NCI-H1417 treated with DMSO at 0.1 percent for 48 hours (cell line): Measurements from ENCODE around the gene CFAP46.
"Not testable (repeated sequence)": the region's sequence is repeated elsewhere in the genome, so short reads cannot be mapped to it uniquely, and the experiment has no call there.

Source experiments
- DNase-seq: peaks from one replicate; lab custom pipeline; 2025; lab: John Stamatoyannopoulos, UW

The CFAP46 gene

DNA sequence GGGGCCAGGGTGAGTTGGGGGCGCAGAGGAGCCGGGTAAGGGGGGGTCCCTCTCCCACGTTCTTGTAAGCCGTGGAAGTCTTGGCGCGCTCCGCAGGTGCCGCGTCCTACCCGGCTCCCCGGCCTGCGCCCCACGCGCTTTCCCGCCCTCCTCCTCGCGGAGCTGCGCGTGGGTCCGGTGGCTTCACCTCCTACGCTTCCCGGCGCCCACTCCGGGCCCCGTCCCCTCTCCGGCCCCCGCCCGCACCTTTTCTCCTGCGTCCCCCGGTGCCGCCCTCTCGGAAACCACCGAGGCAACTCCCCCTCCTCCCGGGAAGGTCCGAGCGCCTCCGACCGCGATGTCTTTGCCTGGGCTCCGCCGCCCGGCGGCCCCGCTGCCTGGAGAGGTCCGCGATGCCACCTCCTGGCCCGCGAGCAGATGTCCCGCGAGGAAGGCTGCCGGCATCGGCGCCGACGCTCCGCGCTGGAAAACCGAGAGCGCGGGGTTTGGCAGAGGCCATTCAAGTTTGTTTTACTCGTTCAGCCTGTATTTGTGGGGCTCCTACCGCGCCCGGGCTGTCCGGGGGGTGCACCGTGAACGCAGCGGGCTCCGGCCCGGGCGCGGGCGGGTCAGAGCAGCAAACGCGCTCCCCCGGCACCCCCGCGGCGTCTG lies 154.1 kb downstream of the CFAP46 start:
- DNase-seq: no peak

DNA sequence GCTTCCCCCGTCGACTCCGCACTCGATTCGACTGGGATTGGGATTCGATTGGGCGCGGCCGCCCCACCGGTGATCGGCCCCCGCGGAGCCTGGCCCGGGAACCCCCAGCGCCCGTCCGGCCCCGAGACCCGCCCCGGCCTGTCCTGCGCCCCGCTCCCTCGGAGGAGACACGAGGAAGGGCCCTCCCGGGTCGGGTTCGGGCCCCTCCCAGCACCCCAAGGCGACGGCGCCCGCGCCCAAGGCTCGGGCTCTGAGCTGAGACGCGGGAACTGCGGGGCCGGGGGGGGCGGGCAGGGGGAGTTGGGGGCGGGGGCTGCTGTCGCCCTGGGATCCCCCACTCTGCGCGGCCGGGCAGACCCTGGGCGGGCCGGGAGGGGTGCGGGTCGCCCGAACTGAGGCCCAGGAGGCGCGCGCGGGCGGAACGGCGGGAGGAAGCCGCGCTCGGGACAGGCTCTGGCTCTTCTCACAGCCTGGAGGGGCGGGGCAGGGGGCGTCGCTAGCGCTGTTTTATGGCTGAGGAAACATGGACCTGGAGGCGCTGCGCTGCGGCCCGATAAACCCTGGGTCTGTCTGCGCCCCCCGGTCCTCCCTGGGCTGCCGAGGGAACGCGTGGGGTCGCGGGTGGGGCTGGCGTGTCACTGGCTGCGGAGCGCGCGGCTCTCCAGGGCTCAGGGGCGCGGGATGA lies 154.7 kb downstream of the CFAP46 start:
- no peak for DNase-seq

DNA sequence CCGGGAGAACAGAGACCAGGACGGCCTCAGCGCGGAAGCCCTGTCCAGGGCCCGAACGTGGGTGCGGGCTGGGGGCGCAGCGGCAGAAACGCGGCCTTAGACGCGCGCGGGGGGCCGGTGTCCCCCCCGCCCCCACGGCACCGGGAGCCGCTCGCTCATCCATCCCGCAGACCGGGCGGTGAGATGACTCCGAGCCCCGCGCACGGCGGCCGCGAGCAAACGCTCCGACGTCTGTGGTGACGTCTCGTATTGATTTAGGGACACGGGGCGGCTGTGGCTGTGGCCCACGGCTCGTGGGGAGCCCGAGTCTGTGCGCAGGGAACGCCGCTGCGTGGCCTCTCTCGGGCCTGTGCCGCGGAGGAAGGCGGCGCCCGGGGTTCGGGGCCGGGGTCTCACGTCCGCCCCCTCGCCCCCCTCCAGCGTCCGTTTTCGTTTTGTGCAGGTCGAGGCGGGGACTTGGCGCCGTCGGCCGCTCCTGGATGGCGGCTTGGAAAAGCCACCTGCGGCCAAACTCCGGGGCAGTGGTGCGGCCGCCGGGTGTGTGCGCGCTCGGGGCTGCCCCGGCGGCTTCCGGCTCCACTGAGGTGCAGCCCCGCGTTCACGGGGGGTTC lies 155.4 kb downstream of the CFAP46 start:
- no peak for DNase-seq

DNA sequence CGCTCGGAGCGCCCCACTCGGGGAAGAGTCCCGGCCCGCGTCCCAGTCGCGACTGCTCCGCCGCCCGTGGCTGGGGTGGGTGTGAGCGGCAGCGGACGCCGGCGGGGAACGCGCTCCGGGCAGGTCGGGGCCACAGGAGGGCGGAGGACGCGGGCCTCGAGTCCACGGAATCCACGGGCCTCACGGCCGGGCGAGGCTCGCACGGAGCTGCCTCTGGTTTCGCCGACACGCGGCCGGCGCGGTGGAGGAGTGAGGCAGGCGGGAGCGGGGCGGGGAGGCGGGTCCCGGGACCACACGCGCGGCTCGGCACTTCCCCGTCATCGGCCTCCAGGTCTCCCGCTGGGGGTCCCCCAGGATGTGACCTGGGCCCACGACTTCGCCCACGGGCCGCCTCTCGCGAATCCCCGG lies 155.9 kb downstream of the CFAP46 start:
- DNase-seq: no peak

DNA sequence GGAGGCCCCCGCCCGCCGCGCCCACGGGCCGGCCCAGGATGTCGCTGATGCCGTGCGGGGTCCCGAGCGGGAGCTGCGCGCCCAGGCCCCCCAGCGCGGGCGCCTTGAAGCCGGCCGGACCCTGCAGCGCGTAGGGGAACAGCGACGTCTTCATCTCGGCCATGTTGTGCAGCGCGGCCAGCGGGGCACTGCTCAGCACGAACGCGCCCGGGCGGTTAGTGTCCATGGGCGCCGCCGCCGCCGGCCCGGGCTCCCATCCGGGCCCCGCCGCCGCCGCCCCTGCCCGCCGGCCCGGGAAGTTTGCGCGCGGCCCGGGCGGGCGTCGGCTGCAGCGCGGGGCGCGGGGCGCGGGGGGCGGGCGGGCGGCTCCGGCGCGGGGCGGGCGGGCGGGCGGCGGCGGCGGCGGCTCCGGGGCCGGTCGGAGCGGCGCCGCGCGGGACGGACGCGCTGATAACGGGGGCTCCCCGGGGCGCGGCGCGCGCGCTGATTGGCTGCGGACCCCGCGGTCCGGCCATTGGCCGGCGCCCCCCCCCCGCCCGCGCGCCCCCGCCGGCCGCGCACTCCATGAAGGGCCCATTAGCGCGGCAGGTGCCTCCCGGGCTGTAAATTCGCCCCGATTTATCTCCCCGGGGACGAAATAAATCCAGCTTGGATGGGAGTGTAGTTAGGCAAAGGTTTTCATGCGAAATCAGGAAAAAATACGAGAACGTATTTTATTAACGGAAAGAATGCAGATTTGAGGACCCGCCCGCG lies 156.5 kb downstream of the CFAP46 start, which contains the start of gene NKX6-2:
Gene NKX6-2 (minus strand): TSS at position 425 of the 753 bp plus-strand sequence. CDS start 199 bp downstream, at position 226.
- DNase-seq: no peak

DNA sequence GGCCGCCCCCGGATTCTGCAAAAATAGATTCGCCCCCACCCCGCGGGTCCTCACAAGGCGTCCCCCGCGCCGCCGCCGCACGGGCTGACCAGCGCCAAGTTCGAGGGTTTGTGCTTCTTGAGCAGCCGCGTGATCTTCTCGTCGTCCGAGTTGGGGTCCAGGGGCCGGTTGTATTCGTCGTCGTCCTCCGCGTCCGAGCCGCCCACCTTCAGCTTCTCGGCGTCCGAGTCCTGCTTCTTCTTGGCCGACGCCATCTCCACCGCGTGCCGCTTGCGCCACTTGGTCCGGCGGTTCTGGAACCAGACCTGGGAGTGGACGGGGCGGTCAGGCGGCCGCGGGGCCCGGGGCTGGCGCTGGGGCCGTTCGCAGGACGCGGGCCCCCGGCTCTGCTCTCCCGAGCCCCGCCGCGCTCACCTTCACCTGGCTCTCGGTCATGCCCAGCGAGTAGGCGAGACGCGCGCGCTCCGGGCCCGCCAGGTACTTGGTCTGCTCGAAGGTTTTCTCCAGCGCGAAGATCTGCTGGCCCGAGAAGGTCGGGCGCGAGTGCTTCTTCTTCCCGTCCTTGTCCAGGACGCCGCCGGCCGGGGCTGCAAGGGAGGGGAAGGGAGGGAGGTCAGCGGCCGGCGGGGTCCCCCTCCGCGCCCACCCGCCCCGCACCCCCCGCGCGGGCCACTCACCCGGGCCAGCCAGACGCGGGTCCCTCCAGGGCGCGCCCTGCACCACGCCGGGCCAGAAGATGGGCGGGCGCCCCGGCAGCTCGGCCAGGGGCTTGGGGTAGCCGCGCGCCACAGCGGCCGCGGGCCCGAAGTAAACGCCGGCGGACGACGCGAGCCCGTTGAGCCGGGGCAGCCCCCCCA lies 157.3 kb downstream of the CFAP46 start:
- DNase-seq: no peak

DNA sequence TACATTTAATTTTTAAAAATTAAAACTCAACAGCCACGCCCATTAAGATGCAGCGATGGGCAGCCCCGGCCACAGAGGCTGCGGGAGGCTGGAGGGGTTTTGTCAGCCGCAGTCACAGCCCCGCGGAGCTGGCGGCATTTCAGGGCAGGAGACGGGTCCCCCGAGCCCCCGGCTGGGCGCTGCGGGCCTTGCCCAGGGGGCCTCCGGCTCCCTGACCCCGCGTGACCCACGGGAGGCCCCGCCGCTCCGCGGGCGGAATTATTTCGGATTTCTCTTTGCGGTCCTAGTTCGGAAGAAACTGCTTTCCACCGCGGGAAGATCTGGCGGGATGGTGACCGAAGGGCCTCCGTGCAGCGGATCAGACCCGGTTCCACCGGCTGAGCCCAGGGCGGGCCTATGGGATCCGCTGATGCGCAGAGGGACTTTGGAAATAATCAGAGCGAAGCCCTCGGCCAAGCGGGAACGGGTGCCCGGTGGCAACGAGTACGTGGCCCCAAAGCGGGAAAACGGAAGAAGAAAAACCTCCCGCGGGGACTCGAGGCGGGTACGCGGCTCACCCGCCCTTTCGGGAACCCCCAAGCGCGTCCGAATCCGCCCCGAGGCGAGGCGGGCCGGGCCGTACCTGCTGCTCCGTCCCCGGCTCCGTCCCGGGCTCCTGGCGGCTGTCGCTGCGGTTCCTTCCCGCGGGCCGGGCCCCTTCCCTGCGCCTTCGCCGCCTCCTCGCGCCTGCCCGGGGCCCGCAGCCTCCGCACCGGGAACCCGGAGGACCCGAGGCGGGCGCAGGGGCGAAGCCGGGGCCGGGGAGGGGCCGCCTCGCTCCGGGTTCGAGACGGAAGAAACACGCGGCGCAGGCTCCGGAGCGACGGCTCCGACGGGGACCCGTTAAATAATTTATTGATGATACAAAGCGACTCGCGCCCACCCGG lies 158.2 kb downstream of the CFAP46 start:
- no peak for DNase-seq

DNA sequence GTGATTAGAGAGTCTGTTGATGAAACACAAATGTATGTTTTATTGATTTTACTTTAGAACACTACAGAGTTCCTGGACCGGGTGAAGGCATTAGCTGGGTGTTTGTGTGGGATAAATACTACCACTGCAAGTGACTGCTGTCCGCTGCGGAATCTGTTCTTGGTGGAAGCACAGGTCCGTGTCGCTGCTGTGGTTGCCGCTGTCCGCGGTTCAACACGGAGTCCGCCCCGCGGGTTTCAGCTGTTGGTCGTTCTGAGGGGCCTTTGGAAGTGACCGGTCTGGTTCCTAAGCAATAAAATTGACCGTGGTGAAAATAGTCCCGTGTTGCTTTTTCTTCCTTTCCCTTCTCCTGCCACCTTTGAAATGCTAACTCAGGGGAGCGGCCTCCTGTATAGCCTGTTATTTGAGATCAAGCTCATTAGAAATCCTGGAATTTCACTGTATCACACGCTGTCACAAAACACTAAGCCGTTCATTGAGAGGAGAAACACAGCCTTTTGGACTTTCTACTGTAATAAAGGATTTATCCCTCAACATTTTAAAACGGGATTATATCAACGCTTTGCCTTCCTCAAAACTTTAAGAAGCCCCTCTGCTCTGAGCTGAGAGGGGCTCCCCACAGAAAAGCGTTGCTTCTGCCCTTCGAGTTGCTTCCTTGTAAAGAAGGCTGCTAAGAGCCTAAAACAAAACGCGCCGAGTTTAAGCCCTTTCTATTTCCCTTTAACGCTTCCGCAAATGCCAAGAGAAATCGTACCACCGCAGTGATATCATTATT lies 159.0 kb downstream of the CFAP46 start:
- DNase-seq: no peak

DNA sequence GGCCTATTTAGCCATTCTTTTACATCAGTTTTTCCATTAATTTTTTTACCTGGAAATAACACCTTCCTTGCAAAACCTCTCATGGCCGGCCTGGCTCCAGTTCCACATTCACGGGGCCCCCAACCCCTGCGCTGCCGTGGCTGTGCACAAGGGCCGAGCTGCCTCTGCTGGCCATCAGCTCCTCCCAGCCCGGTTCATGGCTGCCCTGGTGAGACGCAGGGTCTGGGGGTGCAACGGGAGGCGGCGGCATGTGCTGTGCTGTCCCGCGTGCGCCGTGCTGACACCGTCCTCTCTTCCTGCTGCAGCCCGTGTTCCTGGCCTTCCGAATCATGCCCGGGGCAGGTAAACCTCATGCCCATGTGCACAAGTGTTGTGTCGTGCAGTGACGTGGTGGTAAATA lies 160.8 kb downstream of the CFAP46 start:
- no peak for DNase-seq

DNA sequence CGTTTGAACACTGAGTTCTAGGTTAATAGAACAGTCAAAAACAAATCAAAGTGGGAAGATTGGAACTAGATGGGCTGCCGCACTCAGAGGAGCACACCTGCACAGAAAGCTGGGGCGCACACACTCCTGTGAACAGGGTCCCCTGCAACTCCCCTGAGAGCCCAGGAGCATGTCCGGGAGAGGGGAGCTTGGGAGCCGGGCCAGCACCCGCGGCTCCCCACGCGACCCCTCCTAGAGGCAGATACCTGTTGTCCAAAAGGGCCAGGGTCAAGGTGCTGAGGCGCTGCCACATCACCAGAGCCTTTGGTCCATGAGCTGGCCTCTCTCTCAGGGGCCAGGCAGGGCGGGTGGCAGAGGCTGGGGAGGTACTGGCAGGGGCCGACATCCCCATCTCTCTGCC lies 162.0 kb downstream of the CFAP46 start:
- DNase-seq: no peak

DNA sequence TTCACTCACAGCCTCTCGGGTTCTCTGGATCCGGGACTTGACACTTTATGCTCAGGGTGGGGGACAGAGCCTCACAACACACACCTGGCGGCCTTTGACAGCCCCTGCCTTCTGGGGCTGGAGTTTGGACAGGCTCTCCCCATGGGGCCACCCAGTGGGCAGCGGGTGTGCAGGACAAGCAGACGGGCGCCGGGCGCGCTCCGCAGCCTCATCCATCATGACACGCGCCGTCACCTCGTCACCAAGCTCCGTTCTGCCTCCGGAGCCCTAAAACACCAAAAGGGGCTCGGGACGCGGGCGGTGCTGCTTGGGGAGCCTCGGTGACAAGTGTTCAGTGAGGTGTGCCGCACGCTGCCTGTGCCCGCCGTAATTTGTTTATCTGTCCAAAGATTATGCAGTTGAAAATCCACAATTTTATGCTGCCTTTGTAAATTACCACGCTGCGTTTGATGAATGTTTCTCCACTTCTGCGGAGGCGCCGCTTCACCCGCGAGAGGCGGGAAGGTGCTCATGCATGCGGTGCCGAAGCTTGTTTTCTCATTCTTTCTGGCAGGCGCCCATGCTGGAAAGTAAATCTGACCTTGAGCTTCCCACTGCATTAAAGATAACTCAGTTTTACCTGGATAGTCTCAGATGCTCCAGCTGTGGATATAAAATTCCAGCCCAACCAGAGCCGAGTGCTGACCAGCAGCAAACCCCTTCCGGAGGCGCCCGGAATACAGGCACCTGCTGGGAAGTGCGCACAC lies 162.6 kb downstream of the CFAP46 start:
- no peak for DNase-seq

DNA sequence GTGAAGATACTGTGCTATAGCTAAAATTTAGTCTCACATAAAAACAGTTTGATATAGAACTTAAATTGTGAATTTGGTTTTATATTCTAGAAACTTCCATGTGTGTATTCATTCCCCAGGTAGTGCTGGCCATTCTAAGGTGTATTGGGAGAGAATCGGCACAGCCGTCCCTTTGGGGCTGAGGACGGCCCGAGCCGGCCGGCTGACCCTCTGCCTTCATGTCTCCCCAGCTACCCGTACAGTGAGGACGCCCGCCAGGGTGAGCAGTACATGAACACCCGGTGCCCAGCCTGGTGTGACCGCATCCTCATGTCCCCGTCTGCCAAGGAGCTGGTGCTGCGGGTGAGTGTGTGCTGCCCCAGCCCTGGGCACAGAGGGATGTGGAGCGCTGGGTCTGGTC lies 164.9 kb downstream of the CFAP46 start:
- no peak for DNase-seq

DNA sequence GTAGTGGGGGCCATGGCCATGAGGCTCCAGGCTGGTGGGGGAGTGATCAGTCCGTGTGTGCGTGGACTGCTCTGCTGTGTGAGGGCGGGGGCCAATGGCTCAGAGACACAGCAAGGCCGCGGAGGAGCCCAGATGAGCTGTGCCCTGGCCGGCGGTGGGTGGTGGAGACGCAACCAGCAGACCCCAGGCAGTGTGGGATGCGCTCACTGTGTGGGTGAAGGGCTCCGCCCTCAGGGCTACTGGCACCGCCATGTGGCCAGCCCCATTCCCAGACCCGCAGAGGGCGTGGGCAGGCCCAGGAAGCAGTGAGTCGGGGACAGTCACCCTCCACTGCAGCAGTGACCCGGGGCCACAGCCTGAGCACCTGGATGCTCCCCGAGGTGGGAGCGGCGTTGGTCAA lies 165.5 kb downstream of the CFAP46 start:
- DNase-seq: no peak

DNA sequence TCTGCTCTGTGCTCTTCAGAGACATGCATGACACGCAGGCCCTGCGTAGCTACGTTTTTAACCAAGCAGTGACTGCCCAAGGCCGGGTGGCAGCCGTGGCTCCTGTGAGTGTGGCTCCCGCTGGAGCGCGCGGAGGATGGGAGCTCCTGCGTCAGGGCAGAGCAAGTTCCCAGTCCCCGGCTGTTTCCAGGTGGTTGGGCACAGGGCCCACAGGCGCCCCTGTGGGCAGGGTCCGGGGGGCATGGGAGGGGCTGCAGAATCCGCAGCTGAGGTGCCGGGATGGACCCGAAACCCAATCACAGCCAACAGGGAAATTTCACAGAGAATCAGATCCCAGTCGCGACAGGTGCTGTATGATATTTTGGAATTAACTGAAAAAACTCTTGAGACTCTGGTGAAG lies 166.2 kb downstream of the CFAP46 start:
- DNase-seq: no peak

DNA sequence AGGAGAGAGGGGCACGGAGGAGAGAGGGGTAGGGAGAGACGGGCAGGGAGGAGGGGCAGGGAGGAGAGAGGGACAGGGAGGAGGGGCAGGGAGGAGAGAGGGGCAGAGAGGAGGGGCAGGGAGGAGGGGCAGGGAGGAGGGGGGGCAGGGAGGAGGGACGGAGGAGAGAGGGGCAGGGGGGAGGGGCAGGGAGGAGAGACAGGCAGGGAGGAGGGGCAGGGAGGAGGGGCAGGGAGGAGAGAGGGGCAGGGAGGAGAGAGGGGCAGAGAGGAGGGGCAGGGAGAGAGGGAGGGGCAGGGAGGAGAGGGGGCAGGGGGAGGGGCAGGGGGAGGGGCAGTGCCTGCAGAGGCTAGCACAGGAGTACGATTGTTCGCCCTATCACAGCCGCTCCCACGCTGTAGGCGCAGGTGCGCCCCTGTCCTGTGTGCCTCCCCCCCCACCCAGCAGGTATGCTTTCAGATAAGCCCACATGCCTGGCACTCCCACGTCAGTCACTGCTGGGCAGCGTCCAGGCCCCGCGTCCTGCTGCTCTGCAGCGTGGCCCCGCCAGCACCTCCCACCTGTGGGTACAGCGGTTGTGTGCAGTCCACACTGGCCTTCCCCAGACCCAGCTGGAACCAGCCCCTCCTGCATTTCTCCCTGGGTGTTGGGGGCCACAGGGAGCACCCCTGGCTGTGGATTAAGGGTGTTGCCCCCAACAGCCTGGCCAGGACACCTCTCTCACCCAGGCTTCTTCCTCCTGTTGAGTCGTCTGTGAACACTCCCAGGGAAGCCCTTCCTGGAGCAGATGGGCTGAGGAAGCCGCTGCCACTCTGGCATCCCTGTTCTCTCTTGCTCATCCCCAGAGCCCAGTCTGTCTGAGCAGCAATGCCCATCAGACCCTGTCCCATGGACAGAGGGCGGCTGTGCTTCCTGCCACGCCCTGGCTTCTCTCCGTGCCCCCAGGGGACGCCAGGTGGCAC lies 167.2 kb downstream of the CFAP46 start:
- no peak for DNase-seq

DNA sequence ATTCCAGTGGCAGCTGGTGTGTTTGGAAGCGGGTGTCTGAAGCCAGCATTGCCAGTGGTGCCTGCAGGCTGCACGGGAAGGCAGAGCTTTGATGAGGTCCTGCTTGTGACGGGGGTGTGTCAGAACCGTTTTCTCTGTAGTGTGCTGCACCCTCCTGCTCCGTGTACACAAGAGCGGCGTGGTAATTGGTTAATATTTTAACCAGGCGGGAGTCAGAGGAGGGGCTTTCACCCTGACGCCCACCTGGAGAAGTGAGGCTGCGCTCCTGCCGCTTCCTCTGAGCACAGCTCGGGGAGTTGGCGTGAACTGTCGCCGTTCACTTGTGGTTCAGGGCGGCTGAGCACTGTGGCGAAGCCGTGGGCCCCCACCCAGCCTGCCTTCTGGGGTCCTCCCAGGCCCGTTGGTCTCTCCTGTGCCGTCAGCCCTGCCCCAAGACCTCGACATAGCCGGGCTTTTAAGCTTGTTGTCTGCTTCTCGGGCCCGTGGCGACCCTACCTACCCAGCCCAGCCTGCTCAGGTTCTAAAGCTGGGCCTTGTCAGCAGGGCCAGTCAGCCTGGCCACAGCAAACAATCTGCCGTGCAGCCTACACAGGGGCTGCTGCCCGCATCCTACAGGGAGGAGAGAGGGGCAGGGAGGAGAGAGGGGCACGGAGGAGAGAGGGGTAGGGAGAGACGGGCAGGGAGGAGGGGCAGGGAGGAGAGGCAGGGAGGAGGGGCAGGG lies 168.0 kb downstream of the CFAP46 start:
- DNase-seq: no peak

DNA sequence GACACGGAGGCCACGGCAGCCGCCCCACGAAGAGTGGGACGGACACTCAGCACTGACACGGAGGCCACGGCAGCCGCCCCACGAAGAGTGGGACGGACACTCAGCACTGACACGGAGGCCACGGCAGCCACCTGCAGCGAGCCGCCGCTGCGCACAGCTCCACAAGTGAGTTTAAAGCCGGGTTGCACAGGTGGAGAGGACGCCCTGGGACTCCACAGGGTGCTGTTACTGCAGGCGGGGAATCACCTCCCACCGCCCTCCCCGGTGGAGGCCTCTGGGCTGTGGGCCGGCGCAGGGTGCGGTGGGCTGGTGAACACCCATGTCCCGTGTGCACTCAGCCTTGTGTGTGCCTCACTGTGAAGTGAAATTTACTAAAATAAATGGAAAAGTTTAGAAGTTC lies 169.6 kb downstream of the CFAP46 start:
- not testable (repeated sequence) for DNase-seq
